Tibial artery (tissue), 4 donors: ENCODE data around the gene VENTX.

ENCODE experiments used
- DNase-seq, 2 donors: peaks; one replicate each; pipeline ENCODE4 v3.0.0-alpha.2; 2019
- H3K27ac ChIP-seq, 2 donors: fragments of 200-600 bp; sonication (generic) in 1 of 2; 1 replicate in 1 of 2; 2 replicates in 1 of 2; pipeline ENCODE4 v1.5.1; 2018 to 2019; ENCODE audit warnings: mild to moderate bottlenecking in 1 of 2
- H3K27me3 ChIP-seq, 2 donors: fragments of 200-600 bp; sonication (generic) in 1 of 2; one replicate each; pipeline versions ENCODE4 v1.5.1 to v1.6.0; 2016 to 2019
- H3K36me3 ChIP-seq, 3 donors: fragments of 200-600 bp; sonication (generic) in 2 of 3; one replicate each; pipeline ENCODE4 v1.5.1; 2016 to 2019; ENCODE audit warnings: mild to moderate bottlenecking in 2 of 3
- H3K4me1 ChIP-seq, 4 donors: fragments of 200-600 bp; sonication (generic) in 2 of 4; 1 replicate in 3 of 4; 2 replicates in 1 of 4; pipeline ENCODE4 v1.5.1; 2016 to 2019
- H3K4me3 ChIP-seq, 2 donors: fragments of 200-600 bp; sonication (generic) in 1 of 2; 1 replicate in 1 of 2; 2 replicates in 1 of 2; pipeline ENCODE4 v1.5.1; 2018 to 2019; ENCODE audit warnings: mild to moderate bottlenecking in 2 of 2
- H3K9me3 ChIP-seq, 3 donors: fragments of 200-600 bp; sonication (generic) in 1 of 3; one replicate each; pipeline ENCODE4 v1.5.1; 2016 to 2019
- intact Hi-C: fragments of 100-400 bp; cut with DNase I; formaldehyde crosslinking; loops from one replicate; pipeline ENCODE4 v1.15.0; 2023; ENCODE audit warnings: low total_unique reads
- TF ChIP-seq, protein P1 (sequence below), 2 experiments: fragments of 200-600 bp in 1 of 2; fragments of 450-650 bp in 1 of 2; IDR thresholded peaks; one replicate each; pipeline ENCODE4 v1.5.1; 2017 to 2019; ENCODE audit warnings: antibody characterized with exemption in 2 of 2, mild to moderate bottlenecking in 1 of 2, moderate library complexity in 1 of 2

VENTX gene

DNA sequence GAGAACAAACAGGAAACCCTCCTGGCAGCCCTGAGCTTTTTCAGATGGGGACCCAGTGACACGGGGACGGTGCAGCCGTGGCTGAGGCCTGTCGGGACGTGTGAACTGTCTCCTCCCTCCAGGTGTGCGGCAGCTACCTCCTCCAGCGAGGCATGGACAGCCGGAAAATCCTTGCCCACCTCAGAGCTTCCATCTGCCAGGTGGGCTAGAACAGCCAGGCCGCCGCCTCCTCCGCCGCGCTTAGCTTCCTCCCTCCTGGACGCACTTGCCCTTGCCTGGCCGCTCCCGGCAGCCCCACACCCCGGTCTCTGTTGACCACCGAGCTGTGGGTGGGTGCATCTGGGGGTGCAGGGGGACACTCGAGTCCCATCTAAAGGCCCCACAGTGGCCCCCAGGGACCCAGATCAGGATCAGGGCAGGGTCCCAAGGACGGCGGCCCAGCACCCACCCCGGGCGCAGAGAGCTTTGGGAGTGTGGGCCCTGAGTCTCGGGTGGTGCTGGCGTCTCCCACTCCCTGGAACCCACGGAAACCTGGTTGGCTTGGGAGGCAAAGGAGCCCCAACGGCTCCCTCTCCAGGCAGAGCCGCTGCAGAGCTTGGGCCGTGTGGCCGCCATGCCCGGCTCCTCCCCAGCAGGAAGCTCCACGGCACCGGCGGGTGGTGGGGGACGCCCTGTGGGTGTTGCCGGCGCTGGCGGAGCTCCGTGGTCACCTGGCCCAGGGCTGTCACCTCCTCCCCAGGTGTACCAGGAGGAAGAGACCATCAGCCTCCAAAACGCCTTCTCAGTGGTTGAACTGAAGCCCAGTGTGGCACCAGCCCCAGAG is 40.5 kb upstream of the VENTX start:
- peaks cover 0 to 21% (median 0%) of the 10 kb centered on the region in 3 donors for H3K9me3 ChIP-seq
- no peak for DNase-seq
- H3K27ac ChIP-seq: no peak overlapping the region
- H3K27me3 ChIP-seq: peaks cover 0 to 41% of the 10 kb centered on the region in 2 donors
- H3K36me3 ChIP-seq: no peaks in the 10 kb centered on the region
- intact Hi-C loops: no loop called here
- TF ChIP-seq, protein P1, sequence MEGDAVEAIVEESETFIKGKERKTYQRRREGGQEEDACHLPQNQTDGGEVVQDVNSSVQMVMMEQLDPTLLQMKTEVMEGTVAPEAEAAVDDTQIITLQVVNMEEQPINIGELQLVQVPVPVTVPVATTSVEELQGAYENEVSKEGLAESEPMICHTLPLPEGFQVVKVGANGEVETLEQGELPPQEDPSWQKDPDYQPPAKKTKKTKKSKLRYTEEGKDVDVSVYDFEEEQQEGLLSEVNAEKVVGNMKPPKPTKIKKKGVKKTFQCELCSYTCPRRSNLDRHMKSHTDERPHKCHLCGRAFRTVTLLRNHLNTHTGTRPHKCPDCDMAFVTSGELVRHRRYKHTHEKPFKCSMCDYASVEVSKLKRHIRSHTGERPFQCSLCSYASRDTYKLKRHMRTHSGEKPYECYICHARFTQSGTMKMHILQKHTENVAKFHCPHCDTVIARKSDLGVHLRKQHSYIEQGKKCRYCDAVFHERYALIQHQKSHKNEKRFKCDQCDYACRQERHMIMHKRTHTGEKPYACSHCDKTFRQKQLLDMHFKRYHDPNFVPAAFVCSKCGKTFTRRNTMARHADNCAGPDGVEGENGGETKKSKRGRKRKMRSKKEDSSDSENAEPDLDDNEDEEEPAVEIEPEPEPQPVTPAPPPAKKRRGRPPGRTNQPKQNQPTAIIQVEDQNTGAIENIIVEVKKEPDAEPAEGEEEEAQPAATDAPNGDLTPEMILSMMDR (IDR thresholded peaks at IDR 0.05): no peak
- no peak overlapping the region for H3K4me3 ChIP-seq
- no peaks in the 10 kb centered on the region for H3K4me1 ChIP-seq

- intact Hi-C loops: no loop called here
- DNase-seq: no peak
- TF ChIP-seq, protein P1 (IDR thresholded peaks at IDR 0.05): no peak
- peaks cover 0 to 21% (median 0%) of the 10 kb centered on the region in 3 donors for H3K9me3 ChIP-seq
- H3K36me3 ChIP-seq: no peaks in the 10 kb centered on the region
- H3K27ac ChIP-seq: no peak overlapping the region
- peaks cover 0 to 41% of the 10 kb centered on the region in 2 donors for H3K27me3 ChIP-seq
- H3K4me3 ChIP-seq: no peak overlapping the region
- no peaks in the 10 kb centered on the region for H3K4me1 ChIP-seq
Measured at GRCh38 chr10:133197786-133198185, 39.9 kb upstream of the VENTX start.

- Histone ChIP-seq H3K27ac (no peak overlapping the region), H3K4me1 (no peaks in the 10 kb centered on the region), H3K9me3 (peaks cover 0 to 21% (median 0%) of the 10 kb centered on the region in 3 donors), H3K4me3 (no peak overlapping the region), H3K36me3 (no peaks in the 10 kb centered on the region), H3K27me3 (peaks cover 0 to 41% of the 10 kb centered on the region in 2 donors)
- no peak for DNase-seq
- TF ChIP-seq, protein P1 (IDR thresholded peaks at IDR 0.05): no peak
- intact Hi-C loops: no loop called here
Measured at GRCh38 chr10:133198206-133198605, 39.4 kb upstream of the VENTX start.

DNA sequence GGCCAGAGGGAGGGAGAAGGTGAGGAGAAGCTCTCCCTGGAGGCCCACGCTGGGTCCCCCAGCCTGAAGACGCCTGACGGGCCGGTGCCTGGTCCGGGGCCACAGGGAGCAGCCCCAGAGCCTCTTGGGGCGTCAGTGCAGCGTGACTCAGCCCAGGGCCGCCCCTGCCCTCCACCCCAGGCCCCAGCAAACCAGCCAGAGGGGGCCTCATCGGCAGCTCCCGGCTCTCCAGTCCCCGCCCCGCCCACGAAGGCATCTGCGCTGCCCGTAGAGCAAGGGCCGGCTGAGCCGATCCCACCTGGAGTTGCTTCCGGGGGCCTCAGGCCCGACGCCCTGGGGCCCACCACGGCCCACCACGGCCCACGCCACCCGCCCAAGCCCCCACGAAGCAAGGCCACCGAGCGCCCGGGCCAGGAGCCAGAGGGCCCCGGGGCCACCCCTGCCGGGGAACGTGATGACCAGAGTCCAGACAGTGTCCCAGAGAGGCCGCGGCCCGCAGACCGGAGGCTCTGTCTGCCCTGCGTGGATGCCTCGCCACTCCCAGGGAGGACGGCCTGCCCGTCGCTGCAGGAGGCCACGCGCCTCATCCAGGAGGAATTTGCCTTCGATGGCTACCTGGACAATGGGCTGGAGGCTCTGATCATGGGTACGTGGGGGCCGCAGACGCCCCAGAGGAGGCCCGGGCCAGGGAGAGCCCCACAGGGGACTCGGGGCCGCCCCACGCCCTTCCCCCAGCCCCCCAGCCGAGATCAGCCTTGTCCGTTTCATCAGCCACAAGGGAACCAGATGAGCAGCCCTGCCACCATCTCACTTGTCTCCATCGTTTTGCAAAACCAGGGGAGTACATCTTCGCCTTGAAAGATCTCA is 38.8 kb upstream of the VENTX start:
- DNase-seq: no peak
- H3K36me3 ChIP-seq: no peaks in the 10 kb centered on the region
- H3K4me1 ChIP-seq: no peaks in the 10 kb centered on the region
- no peak overlapping the region for H3K4me3 ChIP-seq
- TF ChIP-seq, protein P1 (IDR thresholded peaks at IDR 0.05): no peak
- intact Hi-C loops: no loop called here
- no peak overlapping the region for H3K27ac ChIP-seq
- H3K9me3 ChIP-seq: peaks cover 0 to 18% (median 0%) of the 10 kb centered on the region in 3 donors
- peaks cover 0 to 41% of the 10 kb centered on the region in 2 donors for H3K27me3 ChIP-seq

DNA sequence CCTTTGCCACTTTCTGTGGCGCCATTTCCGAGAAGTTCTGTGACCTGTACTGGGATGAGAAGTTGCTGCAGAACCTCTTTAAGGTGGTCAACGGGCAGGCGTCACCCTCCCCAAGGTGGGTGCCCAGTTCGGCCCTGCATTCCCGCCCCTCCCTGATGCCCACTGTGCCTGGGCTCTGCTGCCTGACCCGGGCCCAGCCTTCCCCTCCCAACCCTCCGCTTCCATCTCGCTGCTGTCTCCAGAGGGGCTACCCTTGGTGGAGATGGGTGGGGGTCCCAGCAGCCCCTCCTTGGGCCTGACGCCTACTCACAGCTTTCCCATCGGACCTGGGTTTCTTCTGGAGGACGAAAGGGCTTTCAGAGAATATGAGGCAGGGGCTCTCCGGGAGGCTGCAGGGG is 38.2 kb upstream of the VENTX start:
- intact Hi-C loops: no loop called here
- TF ChIP-seq, protein P1 (IDR thresholded peaks at IDR 0.05): no peak
- DNase-seq: no peak
- H3K27ac ChIP-seq: no peak overlapping the region
- H3K9me3 ChIP-seq: peaks cover 0 to 12% (median 0%) of the 10 kb centered on the region in 3 donors
- no peaks in the 10 kb centered on the region for H3K36me3 ChIP-seq
- no peak overlapping the region for H3K4me3 ChIP-seq
- peaks cover 0 to 41% of the 10 kb centered on the region in 2 donors for H3K27me3 ChIP-seq
- H3K4me1 ChIP-seq: no peaks in the 10 kb centered on the region
